ENCODE data around the gene STXBP1. TPM values are rescaled to one million over a fixed set of nuclear protein-coding genes. Genes with fewer than 3 reads are reported as not detected.

STXBP1 gene
- total RNA-seq, 2 donors from 2014 or later = 32.2 to 47.6 TPM

- peak; percentile 33 for DNase-seq (ENCODE audit: low spot score)
- H3K36me3 ChIP-seq = no peaks in the 10 kb centered on the region
- H3K4me1 ChIP-seq (replicated peaks) = no peaks in the 10 kb centered on the region
- intact Hi-C loops (cut with DNase I) = loop anchor here (5.0 kb wide), 1 partner anchor 138 kb away; the partner anchor contains the start of gene AK1
- 52% methylated on average over 18 of the region's 19 CpGs for WGBS
- H3K4me3 ChIP-seq = no peak overlapping the region
- peak overlapping the region; percentile 70 to 72 for H3K27ac ChIP-seq
- no peaks in the 10 kb centered on the region for H3K27me3 ChIP-seq (replicated peaks; ENCODE audit: insufficient read depth)
- TF ChIP-seq POLR2AphosphoS5 (IDR thresholded peaks at IDR 0.05) (no peak), POLR2A (IDR thresholded peaks at IDR 0.05) (no peak), CTCF (IDR thresholded peaks at IDR 0.05) (no peak)
- no peaks in the 10 kb centered on the region for H3K9me3 ChIP-seq
Observed at GRCh38 chr9:127739614-127740330, 127.7 kb downstream of the STXBP1 start.

- Histone ChIP-seq H3K36me3 (no peaks in the 10 kb centered on the region), H3K9me3 (no peaks in the 10 kb centered on the region), H3K27ac (no peak overlapping the region), H3K4me3 (no peak overlapping the region), H3K4me1 (replicated peaks) (no peaks in the 10 kb centered on the region), H3K27me3 (replicated peaks; ENCODE audit: insufficient read depth) (no peaks in the 10 kb centered on the region)
- WGBS = 46% methylated on average over 38 of the region's 38 CpGs
- intact Hi-C loops (cut with DNase I) = no loop called here
- TF ChIP-seq CTCF (IDR thresholded peaks at IDR 0.05) = no peak
- no peak for TF ChIP-seq POLR2AphosphoS5 (IDR thresholded peaks at IDR 0.05)
- no peak for TF ChIP-seq POLR2A (IDR thresholded peaks at IDR 0.05)
- no peak for DNase-seq (ENCODE audit: low spot score)
Observed at GRCh38 chr9:127741831-127742434, 129.9 kb downstream of the STXBP1 start.

Other genes starting within 250 kb of the STXBP1 start
- gene SLC2A8, start 215.1 kb upstream of the STXBP1 start, total RNA-seq = 10 to 100 TPM; 29.3 to 69.3 TPM
- 10 to 100 TPM; 14.3 to 14.5 TPM for gene ZNF79, start 187.9 kb upstream of the STXBP1 start, total RNA-seq
- 1,000 to 10,000 TPM; 1,460 to 2,640 TPM for gene RPL12, start 160.9 kb upstream of the STXBP1 start, total RNA-seq
- 10 to 100 TPM; 14.8 to 30.5 TPM for gene LRSAM1, start 160.8 kb upstream of the STXBP1 start, total RNA-seq
- gene CFAP157, start 94.7 kb downstream of the STXBP1 start, total RNA-seq = 1 to 10 TPM in 1 of 2 donors, not detected in 1; 2.8 TPM
- 10 to 100 TPM; 25.4 to 28.6 TPM for gene PTRH1, start 103.4 kb downstream of the STXBP1 start, total RNA-seq
- 1 to 10 TPM in 1 of 2 donors, not detected in 1; 3.4 TPM for gene TTC16, start 103.8 kb downstream of the STXBP1 start, total RNA-seq
- 10 to 100 TPM; 20.4 to 24.1 TPM for gene TOR2A, start 123.0 kb downstream of the STXBP1 start, total RNA-seq
- gene SH2D3C, start 166.4 kb downstream of the STXBP1 start, total RNA-seq = 10 to 100 TPM in 1 of 2 donors, 1 to 10 TPM in 1; 5.5 to 11.4 TPM
- gene CDK9, start 173.8 kb downstream of the STXBP1 start, total RNA-seq = 100 to 1,000 TPM in 1 of 2 donors, 10 to 100 TPM in 1; 60.3 to 130 TPM
- gene FPGS, start 190.6 kb downstream of the STXBP1 start, total RNA-seq = 100 to 1,000 TPM; 117 TPM
- 100 to 1,000 TPM in 1 of 2 donors, 10 to 100 TPM in 1; 24.3 to 336 TPM for gene ENG, start 242.4 kb downstream of the STXBP1 start, total RNA-seq